AML-193 (cell line): ENCODE measurements around the gene ABCD1.

Experiments
- DNase-seq, 2 experiments: peaks; one replicate each; lab custom pipeline; 2025; lab: John Stamatoyannopoulos, UW

ABCD1 gene

DNA sequence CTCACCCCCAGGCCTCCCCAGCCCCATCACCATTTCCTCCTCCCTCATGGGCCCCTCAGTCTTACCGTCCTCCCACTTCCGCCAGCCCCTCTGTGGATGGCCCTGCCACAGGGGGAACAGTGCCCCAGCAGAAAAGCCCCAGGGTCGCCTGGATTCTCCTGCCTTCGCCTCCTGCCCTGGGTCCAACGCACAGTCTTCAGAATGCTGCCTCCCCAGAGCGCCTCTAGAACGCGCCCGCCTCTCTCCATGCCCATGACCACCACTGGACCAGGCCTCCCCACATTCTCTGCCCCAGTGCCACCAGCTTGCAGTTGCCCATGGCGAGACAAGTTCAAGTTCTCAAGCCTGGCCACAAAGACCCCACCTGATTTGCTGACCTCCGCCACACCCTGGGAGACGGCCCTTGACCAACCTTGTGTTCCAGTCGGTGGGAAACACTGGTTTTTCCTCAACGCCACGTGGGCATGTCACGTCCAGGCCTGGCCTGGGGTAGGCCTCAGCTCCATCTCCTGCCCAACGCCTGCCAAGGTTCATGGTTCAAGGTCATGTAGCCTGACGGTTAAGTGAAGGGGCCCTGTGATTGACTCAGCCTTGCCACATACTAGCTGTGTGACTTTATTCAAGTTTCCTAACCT, 38.8 kb downstream of the ABCD1 start:
- no peak for DNase-seq

DNA sequence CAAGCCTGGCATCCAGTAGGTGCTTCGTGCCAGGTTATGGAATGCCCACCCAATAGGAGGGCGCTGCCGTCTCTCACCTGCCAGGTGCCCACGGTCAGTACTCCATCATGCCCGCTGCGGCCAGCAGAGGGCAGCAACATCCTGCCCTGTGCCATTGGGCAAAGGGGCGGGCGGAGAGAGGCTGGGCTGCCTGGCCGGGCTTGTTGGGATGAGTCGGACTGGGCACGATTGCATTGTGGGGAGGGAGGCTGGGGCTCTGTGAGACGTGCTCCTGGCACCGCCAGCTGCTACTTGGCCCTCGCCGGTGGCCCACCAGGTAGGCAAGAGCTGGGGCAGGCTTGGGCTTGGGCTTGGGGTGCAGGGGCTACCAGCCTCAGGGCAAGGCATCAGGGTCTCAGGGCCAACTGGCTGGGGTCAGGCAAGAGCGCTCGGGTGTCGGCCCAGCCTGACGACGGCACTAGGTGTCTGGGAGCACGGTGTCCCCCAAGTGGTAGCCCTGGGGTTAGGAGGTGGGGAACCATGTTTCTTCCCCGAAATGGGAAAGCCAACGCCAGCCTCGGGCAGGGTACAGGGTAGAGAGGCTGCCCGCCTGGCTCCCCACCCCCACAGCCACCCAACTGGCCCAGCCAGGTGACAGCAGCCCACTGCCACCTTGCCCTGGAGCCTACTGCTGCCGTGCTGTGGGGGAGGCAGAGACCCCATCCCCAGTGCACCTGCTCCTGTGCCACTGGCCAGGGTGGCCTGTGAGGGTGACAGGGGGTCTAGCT, 39.5 kb downstream of the ABCD1 start, which contains the start of gene PLXNB3:
TSS of gene PLXNB3 (plus strand) at position 261 of the 767 bp plus-strand sequence. CDS start 1,287 bp downstream, outside the sequence.
- peak; percentile 36 to 56 for DNase-seq

DNA sequence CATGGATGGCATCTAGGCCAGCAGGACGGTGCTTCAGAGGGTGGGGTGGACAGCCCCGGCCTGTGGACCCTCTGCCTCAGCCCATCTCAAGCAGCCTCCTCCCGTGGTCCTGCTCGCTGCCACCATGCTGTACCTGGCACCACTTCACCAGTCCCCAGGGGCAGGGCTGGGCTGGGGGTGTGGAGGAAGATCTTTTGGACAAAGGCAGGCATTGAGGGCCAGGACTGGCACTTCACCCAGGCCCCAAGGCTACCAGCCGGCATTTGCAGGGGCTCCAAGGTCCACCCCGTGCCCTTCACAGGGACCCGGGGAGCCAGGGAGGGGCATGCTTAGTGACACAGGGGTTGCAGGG, 40.1 kb downstream of the ABCD1 start:
- no peak for DNase-seq

DNA sequence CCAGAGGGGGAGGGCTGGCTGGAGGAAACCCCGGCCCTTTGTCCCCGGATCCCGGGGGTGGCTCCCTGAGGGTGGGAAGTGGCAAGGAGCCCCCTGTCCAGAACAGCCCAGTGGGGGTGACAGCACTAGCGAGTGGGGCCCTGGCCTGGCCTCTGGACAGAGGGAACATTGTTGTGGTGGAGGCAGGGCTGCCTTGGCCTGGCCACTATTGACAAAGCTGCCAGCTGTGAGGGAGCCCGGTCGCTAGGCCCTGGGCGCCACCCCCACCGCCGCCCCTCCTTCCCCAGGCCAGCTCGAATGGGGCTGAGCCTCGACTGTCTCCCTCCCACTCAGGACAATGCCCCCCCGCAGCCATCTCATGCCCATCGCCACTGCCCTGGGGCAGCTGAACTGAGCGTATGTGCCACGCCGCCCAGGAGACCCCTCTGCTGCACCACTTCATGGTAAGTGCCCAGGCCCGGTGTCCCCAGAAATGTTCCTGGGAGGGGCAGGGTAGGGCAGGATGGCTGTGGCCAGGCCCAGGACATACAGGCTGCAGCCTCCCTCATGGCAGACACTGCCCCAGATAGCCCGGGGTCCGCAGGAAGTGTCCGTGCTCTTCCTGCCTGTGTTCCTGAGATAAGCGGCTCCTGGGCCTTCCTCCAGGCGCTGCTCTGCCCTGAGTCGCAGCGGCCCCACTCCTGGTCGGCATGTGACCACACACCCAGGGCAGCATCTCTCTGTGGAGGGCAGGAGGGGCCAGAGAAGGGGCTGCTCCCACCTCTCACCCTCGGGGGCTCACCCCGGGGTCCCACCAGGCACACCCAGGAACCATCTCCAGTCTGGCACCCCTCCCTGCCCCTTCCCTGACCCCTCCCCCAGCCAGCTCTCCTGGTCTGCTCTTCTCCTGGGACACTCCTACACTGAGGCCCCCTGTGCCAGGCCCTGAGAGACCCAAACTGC, 40.8 kb downstream of the ABCD1 start:
- DNase-seq: no peak

DNA sequence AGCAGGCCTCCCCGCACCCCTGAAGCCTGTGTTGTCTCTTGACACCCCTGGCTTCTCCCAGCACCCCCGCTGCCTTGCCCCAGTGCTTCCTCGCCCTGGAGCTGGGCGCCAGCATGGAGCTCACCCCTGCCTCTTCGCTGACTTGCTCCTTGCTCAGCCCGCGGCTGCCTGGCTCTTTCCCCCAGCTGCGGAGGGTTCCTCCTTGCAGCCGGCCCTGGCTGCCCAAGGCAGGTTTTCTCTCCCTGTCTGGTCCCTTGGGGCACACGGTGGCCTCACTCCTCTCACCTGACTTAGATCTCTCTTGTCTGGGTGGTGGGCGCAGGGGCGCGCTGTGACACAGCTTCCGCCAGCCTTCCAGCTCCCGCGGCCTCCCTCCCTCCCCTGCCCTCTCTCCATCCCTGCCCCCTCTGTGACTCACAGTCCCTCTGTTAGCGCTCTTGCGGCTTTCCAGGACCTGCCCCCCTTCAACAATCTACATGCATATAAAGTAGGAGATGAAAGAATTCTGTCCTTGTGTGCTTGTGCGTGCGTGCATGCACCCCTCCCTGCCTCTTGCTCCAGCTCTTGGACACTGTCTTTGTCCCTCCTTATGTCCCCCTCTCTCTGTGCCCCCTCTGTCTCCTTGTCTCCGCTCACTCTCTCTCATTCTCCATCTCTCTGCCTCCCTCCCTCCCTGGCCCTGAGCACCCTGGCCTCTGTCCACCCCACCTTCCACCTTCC, 41.6 kb downstream of the ABCD1 start:
- peak in 1 of 2 experiments; percentile 10 for DNase-seq

DNA sequence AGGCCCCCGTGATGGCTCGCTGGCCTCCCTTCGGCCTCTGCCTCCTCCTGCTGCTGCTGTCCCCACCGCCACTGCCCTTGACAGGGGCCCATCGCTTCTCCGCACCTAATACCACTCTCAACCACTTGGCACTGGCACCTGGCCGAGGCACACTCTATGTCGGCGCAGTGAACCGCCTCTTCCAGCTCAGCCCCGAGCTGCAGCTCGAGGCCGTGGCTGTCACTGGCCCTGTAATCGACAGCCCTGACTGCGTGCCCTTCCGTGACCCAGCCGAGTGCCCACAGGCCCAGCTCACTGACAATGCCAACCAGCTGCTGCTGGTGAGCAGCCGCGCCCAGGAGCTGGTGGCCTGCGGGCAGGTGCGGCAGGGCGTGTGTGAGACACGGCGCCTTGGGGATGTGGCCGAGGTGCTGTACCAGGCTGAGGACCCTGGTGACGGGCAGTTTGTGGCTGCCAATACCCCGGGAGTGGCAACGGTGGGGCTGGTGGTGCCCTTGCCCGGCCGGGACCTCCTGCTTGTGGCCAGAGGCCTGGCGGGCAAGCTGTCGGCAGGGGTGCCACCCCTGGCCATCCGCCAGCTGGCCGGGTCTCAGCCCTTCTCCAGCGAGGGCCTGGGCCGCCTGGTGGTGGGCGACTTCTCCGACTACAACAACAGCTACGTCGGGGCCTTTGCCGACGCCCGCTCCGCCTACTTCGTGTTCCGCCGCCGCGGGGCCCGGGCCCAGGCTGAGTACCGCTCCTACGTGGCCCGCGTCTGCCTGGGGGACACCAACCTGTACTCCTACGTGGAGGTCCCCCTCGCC, 42.4 kb downstream of the ABCD1 start:
- no peak for DNase-seq

DNA sequence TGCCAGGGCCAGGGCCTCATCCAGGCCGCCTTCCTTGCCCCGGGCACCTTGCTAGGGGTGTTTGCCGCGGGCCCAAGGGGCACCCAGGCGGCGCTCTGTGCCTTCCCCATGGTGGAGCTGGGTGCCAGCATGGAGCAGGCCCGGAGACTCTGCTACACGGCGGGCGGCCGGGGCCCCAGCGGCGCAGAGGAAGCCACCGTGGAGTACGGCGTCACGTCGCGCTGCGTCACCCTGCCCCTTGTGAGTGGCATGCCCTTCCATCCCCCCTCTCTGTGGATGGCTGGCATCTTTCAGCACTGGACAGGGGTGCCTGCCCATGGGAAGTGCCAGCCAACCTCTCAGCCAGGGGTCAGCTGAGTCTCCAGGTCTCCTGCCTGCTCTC, 43.0 kb downstream of the ABCD1 start:
- no peak for DNase-seq

DNA sequence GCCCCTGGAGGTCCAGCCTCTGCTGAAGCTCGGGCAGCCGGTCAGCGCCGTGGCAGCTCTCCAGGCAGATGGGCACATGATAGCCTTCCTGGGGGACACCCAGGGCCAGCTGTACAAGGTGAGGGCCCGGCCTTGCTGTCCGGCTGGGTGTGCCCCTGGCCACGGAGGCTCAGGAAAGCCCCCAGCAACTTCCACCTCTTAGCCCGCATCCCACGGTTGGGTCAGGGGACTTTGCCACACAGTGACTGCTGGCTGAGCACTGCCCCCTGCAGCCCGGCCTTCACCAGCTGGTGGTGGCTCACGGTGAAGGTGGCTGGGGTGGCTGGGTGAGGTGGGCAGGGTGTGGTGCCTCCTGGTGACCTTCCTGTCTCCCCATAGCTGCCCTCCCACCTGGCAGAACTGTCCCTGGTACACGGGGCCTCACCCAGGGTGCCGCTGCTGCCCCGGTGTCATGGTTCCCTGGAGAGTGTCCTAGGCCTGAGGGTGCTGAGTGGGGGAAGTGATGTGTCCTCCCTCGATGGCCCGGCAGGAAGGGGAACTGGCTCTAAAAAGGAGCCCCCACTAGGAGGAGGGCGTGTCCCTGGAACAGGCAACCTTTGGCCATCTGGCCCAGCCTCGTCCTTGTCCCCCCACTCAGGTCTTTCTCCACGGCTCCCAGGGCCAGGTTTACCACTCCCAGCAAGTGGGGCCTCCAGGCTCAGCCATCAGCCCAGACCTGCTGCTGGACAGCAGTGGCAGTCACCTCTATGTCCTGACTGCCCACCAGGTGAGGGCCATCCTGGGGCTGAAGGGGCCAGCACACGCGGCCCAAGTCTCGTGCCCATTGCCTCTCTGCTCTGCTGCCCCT, 43.9 kb downstream of the ABCD1 start:
- DNase-seq: no peak

DNA sequence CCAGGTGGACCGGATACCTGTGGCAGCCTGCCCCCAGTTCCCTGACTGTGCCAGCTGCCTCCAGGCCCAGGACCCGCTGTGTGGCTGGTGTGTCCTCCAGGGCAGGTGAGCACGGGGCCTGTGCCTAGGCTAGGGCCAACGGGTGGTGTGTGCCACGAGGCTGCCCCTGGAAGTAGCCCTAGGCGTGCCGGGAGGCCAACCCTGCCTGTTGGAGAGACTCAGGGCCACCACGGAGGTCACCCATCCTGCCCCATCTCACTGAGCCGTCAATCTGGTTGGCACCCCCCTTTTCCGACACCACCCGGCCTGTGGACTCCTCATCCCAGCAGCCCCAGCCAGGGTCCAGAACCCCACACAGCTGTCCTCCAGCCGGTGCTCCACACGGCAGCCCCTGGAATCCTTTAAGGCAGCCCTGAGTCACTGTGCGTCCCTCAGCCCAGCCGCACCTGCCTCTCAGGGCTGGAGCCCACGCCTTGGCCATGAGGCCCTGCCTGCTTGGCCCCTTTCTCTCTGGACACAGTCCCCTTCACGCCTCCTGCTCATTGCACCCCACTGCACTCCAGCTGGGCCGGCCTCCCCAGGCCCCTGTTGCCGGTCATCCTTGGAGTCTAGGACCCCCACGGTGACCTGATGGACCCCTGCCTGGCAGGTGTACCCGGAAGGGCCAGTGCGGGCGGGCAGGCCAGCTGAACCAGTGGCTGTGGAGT, 44.7 kb downstream of the ABCD1 start:
- DNase-seq: no peak

DNA sequence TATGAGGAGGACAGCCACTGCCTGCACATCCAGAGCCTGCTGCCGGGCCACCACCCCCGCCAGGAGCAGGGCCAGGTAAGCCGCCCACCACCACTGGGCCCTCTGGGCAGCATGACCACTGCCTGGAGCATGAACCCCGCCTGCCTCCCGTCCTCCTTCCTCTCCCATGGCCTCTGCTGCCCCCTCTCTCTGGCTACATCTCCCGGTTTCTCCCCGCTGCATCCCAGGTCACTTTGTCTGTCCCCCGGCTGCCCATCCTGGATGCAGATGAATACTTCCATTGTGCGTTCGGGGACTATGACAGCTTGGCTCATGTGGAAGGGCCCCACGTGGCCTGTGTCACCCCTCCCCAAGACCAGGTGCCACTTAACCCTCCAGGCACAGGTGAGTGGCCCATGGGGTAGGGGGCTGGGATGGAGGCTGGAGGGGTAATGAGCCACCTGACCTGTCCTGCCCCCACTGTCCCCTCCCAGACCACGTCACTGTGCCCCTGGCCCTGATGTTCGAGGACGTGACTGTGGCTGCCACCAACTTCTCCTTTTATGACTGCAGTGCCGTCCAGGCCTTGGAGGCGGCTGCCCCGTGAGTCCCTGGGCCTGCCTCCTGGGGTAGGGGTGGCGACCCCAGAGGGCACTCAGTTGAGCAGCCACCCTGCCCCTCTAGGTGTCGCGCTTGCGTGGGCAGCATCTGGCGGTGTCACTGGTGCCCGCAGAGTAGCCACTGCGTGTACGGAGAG, 45.4 kb downstream of the ABCD1 start:
- no peak for DNase-seq

DNA sequence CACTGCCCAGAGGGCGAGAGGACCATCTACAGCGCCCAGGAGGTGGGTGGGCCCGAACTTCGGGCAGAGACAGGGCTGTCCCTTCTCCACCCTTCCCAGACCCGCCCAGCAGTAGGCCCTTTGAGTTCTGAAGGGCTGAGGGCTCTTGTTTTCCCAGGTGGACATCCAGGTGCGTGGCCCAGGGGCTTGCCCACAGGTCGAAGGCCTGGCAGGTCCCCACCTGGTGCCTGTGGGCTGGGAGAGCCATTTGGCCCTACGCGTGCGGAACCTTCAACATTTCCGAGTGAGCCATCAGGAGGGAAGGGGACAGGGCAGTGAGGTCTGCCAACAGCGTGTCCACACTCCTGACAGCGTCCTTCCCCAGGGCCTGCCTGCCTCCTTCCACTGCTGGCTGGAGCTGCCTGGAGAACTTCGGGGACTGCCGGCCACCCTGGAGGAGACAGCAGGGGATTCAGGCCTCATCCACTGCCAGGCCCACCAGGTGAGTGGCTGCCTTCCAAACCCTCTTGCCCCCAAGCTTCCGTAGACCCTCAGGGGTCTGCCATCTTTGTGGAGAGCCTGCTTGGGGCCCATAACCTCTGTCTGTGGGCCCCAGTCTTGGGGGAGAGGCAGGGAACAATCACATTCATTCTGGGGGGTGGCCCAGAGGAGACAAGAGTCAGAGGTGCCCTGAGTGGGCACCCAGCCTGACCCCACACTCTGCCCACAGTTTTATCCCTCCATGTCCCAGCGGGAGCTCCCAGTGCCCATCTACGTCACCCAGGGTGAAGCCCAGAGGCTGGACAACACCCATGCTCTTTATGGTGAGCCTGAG, 46.2 kb downstream of the ABCD1 start:
- no peak for DNase-seq

DNA sequence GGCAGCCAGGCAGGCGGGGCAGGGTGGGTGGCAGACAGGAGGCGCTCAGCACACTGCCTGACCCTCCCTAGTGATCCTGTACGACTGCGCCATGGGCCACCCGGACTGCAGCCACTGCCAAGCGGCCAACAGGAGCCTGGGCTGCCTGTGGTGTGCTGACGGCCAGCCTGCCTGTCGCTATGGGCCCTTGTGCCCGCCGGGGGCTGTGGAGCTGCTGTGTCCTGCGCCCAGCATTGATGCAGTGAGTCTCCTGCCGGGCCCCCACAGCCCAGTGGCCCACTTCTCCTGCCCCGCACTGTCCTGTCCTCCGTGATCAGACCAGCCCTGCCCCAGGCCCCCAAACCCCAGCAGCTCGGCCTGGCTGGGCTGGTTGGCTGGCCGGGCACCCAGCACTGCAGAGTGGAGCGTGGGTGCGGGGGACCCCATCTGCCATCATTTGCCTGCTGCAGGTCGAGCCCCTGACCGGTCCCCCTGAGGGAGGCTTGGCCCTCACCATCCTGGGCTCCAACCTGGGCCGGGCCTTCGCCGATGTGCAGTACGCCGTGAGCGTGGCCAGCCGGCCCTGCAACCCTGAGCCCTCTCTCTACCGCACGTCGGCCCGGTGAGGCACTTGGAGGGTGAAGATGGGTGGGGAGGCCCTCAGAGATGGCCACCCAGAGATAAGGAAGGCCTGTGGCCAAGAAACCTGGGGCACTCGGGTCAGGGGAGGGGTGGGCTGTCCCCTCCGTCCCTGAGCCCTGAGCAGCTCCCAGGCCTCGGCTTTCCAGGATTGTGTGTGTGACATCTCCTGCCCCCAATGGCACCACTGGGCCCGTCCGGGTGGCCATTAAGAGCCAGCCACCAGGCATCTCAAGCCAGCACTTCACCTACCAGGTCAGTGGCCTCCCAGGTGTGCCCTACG, 47.0 kb downstream of the ABCD1 start:
- no peak for DNase-seq

DNA sequence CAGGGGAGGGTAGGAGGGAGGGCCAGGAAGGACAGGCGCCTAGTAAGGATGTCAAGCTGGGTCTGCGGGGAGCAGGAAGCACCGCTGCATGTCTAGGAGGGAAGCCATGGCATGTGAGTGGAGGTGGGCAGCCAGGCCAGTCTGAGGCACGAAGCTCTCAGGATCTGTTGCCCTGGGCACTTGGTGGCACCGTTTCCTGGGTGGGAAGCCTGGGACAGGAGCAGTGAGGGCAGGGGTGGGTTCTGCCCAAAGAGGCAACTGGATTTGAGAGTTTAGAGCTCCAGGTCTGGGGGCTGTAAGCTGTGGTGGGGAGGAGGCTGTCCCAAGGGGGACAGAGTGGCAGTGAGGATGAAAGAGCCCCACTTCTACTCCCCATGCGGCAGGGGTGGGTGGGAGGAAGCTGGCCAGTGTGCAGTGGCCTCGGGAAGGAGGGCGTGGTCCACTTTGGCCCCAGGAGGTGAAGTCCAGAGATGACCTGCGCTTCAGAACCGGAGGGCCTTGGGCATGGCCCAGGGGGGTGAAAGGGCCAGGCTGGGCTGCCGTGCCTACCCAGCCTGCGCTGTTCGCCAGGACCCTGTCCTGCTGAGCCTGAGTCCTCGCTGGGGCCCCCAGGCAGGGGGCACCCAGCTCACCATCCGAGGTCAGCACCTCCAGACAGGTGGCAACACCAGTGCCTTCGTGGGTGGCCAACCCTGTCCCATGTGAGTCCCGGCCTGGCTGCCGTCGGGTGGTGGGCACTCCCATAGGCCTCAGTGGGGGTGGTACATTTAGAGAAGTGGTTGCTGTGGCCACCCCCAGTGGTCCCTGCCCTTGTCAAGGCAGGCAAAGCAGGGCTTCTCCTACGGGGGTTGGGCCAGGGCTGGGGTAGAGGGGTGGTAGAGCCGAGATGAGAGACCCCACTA, 47.9 kb downstream of the ABCD1 start:
- no peak for DNase-seq

DNA sequence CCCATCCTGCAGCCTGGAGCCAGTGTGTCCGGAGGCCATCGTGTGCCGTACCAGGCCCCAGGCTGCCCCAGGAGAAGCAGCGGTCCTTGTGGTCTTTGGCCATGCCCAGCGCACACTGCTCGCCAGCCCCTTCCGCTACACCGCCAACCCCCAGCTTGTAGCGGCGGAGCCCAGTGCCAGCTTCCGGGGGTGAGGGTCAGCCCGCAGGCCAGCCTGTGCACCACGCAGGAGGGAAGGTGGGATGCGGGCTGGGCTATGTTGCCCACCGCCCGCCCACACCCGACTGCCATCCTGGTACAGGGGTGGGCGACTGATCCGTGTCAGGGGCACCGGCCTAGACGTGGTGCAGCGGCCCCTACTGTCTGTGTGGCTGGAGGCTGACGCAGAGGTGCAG, 48.6 kb downstream of the ABCD1 start:
- DNase-seq: no peak

DNA sequence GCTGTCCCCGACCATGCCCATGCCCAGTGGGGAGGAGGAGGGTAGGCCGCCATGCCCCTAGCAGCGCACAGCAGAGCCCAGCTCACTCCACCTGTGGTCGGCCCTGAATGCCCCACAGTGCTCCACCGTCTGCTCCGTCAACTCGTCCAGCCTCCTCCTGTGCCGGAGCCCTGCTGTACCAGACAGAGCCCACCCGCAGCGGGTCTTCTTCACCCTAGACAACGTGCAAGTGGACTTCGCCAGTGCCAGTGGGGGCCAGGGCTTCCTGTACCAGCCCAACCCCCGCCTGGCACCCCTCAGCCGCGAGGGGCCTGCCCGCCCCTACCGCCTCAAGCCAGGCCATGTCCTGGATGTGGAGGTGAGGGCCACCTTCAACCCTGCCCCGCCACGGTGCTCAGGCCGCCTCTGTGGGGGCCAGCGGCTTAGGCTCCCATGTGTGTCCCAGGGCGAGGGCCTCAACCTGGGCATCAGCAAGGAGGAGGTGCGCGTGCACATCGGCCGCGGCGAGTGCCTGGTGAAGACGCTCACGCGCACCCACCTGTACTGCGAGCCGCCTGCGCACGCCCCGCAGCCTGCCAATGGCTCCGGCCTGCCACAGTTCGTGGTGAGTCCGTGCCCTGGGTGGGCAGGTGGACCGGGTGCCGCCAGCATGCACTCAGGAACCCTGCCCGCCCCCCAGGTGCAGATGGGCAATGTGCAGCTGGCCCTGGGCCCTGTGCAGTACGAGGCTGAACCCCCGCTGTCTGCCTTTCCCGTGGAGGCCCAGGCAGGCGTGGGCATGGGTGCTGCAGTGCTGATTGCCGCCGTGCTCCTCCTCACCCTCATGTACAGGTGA, 49.3 kb downstream of the ABCD1 start:
- DNase-seq: no peak
